Astrocyte (in vitro differentiated cells and primary cell): ENCODE data around the gene SIPA1. TPM values are rescaled to one million over a fixed set of nuclear protein-coding genes. Genes with fewer than 3 reads are reported as not detected.

Experiments
- DNase-seq: peaks from one replicate; pipeline ENCODE4 v3.0.0-alpha.2; 2010; ENCODE audit warnings: low read depth
- FAIRE-seq: peaks from 2 replicates; lab custom pipeline; 2011; peaks lifted over from hg19 to GRCh38; lab: Jason Lieb, UNC
- H2AFZ ChIP-seq: 2 replicates; pipeline ENCODE4 v1.6.0; 2012; ENCODE audit warnings: low read depth, low read length, inconsistent platforms
- H3K27ac ChIP-seq: 2 replicates; pipeline ENCODE4 v1.5.1; 2011; ENCODE audit warnings: low read depth, low read length, inconsistent platforms
- H3K27me3 ChIP-seq: 2 replicates; pipeline ENCODE4 v1.6.0; 2011; ENCODE audit warnings: low read length, inconsistent platforms; ENCODE audit not compliant: insufficient read depth
- H3K36me3 ChIP-seq: 2 replicates; pipeline ENCODE4 v1.5.1; 2011; ENCODE audit warnings: low read length, inconsistent platforms; ENCODE audit not compliant: insufficient read depth
- H3K4me1 ChIP-seq: 2 replicates; pipeline ENCODE4 v1.5.1; 2011; ENCODE audit warnings: low read length, inconsistent platforms; ENCODE audit not compliant: insufficient read depth
- H3K4me2 ChIP-seq: 2 replicates; pipeline ENCODE4 v1.6.0; 2012; ENCODE audit warnings: low read length, inconsistent platforms
- H3K4me3 ChIP-seq: 2 replicates; pipeline ENCODE4 v1.5.1; 2011; ENCODE audit warnings: low read depth, mild to moderate bottlenecking, low read length, inconsistent platforms; ENCODE audit not compliant: insufficient read depth
- H3K79me2 ChIP-seq: 2 replicates; pipeline ENCODE4 v1.6.0; 2012; ENCODE audit warnings: mild to moderate bottlenecking, low read length, inconsistent platforms; ENCODE audit not compliant: insufficient read depth
- H3K9ac ChIP-seq: 2 replicates; pipeline ENCODE4 v1.6.0; 2012; ENCODE audit warnings: mild to moderate bottlenecking, low read length, inconsistent platforms
- H3K9me3 ChIP-seq: 2 replicates; pipeline ENCODE4 v1.5.1; 2012; ENCODE audit warnings: low read depth, mild to moderate bottlenecking, low read length, inconsistent platforms; ENCODE audit not compliant: insufficient read depth
- H4K20me1 ChIP-seq: 2 replicates; pipeline ENCODE4 v1.6.0; 2012; ENCODE audit warnings: low read length, inconsistent platforms; ENCODE audit not compliant: insufficient read depth
- H3K27ac Mint-ChIP-seq: one replicate; pipeline ENCODE4 v1.8.0; 2021; ENCODE audit warnings: mild to moderate bottlenecking, mixed read lengths; ENCODE audit not compliant: unreplicated experiment
- H3K27me3 Mint-ChIP-seq: one replicate; pipeline ENCODE4 v1.8.0; 2021; ENCODE audit warnings: low read depth, mixed read lengths; ENCODE audit not compliant: unreplicated experiment
- H3K36me3 Mint-ChIP-seq: one replicate; pipeline ENCODE4 v1.8.0; 2021; ENCODE audit warnings: low read depth, mixed read lengths; ENCODE audit not compliant: unreplicated experiment
- H3K4me1 Mint-ChIP-seq: one replicate; pipeline ENCODE4 v1.8.0; 2021; ENCODE audit warnings: low read depth, mixed read lengths; ENCODE audit not compliant: unreplicated experiment
- H3K4me3 Mint-ChIP-seq: one replicate; pipeline ENCODE4 v1.8.0; 2021; ENCODE audit warnings: mild to moderate bottlenecking, moderate library complexity, mixed read lengths; ENCODE audit not compliant: unreplicated experiment
- H3K9me3 Mint-ChIP-seq: one replicate; pipeline ENCODE4 v1.8.0; 2021; ENCODE audit warnings: mild to moderate bottlenecking, mixed read lengths; ENCODE audit not compliant: unreplicated experiment
- CTCF ChIP-seq: IDR thresholded peaks from 2 replicates; pipeline ENCODE4 v1.5.1; 2011; ENCODE audit warnings: low read depth, mild to moderate bottlenecking, inconsistent platforms, low read length, moderate library complexity; ENCODE audit not compliant: insufficient read depth
- EZH2 ChIP-seq: IDR thresholded peaks from 2 replicates; pipeline ENCODE4 v1.6.1; 2012; ENCODE audit warnings: mild to moderate bottlenecking, low read length, inconsistent platforms; ENCODE audit not compliant: insufficient read depth
- total RNA-seq: library from RNA; stranded (reverse); gene quantifications from 2 replicates; pipeline ENCODE4 v1.2.1, GENCODE V29; 2021

SIPA1 gene
- total RNA-seq, 1 donor from 2014 or later, result 26.7 TPM

- peaks cover 13% of the 10 kb centered on the region for H3K36me3 Mint-ChIP-seq
- H3K4me1 Mint-ChIP-seq, result no peaks in the 10 kb centered on the region
- Histone ChIP-seq H3K4me3 (no peak overlapping the region), H3K9ac (no peak overlapping the region), H2AFZ (no peak overlapping the region), H3K4me2 (no peak overlapping the region), H3K36me3 (peaks cover 7% of the 10 kb centered on the region), H3K9me3 (no peaks in the 10 kb centered on the region), H3K27ac (no peak overlapping the region), H3K4me1 (no peaks in the 10 kb centered on the region), H3K79me2 (no peaks in the 10 kb centered on the region), H3K27me3 (no peaks in the 10 kb centered on the region), H4K20me1 (peaks cover 7% of the 10 kb centered on the region)
- H3K9me3 Mint-ChIP-seq, result no peaks in the 10 kb centered on the region
- H3K27me3 Mint-ChIP-seq, result peaks cover 3% of the 10 kb centered on the region
- no peak overlapping the region for H3K4me3 Mint-ChIP-seq
- no peak overlapping the region for H3K27ac Mint-ChIP-seq
- DNase-seq (no peak), FAIRE-seq (no peak)
- TF ChIP-seq CTCF (no peak), EZH2 (no peak)
Observed at GRCh38 chr11:65599216-65599954, 38.5 kb upstream of the SIPA1 start.

GRCh38 chr11:65599955-65600246 lies 38.0 kb upstream of the SIPA1 start:
- Mint-ChIP-seq H3K4me1 (no peaks in the 10 kb centered on the region), H3K9me3 (no peaks in the 10 kb centered on the region), H3K27me3 (peaks cover 2% of the 10 kb centered on the region), H3K4me3 (no peak overlapping the region), H3K27ac (no peak overlapping the region), H3K36me3 (peaks cover 13% of the 10 kb centered on the region)
- H2AFZ ChIP-seq, result no peak overlapping the region
- H3K4me3 ChIP-seq, result no peak overlapping the region
- H3K9ac ChIP-seq, result no peak overlapping the region
- no peaks in the 10 kb centered on the region for H3K27me3 ChIP-seq
- FAIRE-seq (no peak), DNase-seq (no peak)
- H4K20me1 ChIP-seq, result peaks cover 8% of the 10 kb centered on the region
- H3K9me3 ChIP-seq, result no peaks in the 10 kb centered on the region
- H3K27ac ChIP-seq, result no peak overlapping the region
- H3K4me2 ChIP-seq, result no peak overlapping the region
- TF ChIP-seq CTCF, result no peak
- no peak for TF ChIP-seq EZH2
- H3K36me3 ChIP-seq, result peaks cover 12% of the 10 kb centered on the region
- no peaks in the 10 kb centered on the region for H3K79me2 ChIP-seq
- H3K4me1 ChIP-seq, result no peaks in the 10 kb centered on the region

- Histone ChIP-seq H2AFZ (no peak overlapping the region), H3K4me1 (peaks cover 11% of the 10 kb centered on the region), H3K79me2 (peaks cover 16% of the 10 kb centered on the region), H4K20me1 (peaks cover 48% of the 10 kb centered on the region), H3K27ac (no peak overlapping the region), H3K36me3 (peaks cover 21% of the 10 kb centered on the region), H3K27me3 (no peaks in the 10 kb centered on the region), H3K9ac (no peak overlapping the region), H3K4me2 (no peak overlapping the region), H3K4me3 (no peak overlapping the region), H3K9me3 (no peaks in the 10 kb centered on the region)
- FAIRE-seq, result no peak
- Mint-ChIP-seq H3K9me3 (no peaks in the 10 kb centered on the region), H3K27ac (no peak overlapping the region), H3K27me3 (no peaks in the 10 kb centered on the region), H3K36me3 (peaks cover 26% of the 10 kb centered on the region), H3K4me1 (peaks cover 4% of the 10 kb centered on the region), H3K4me3 (no peak overlapping the region)
- no peak for DNase-seq
- TF ChIP-seq EZH2, result no peak
- TF ChIP-seq CTCF, result no peak
Observed at GRCh38 chr11:65604258-65604657, 33.6 kb upstream of the SIPA1 start.
